K562 (cell line): ENCODE results near the gene DDX39A. TPM values are rescaled to one million over a fixed set of nuclear protein-coding genes. Genes with fewer than 3 reads are reported as not detected.

Experiments used
- ATAC-seq: fragments of 200-7000 bp; cut with Tn5 transposase; 3 replicates; pipeline ENCODE4 v1.9.1; 2020; ENCODE audit warnings: moderate library complexity
- BruUV-seq: library from RNA; stranded (reverse); fragments of 400-500 nt; replicated peaks from 2 replicates; lab custom pipeline; 2021; lab: Mats Ljungman, UMichigan
- CTCF ChIA-PET: fragments of 300-600 bp; formaldehyde crosslinking; extraction: SDS; loops from one replicate; lab custom pipeline; 2021; ENCODE audit warnings: low intra/inter-chr PET ratio; lab: Yijun Ruan, JAX
- POLR2A ChIA-PET: fragments of 300-600, 350-650 bp; sonication (Branson Sonifier 250); formaldehyde crosslinking; extraction: SDS; loops from one replicate; lab custom pipeline; 2021; ENCODE audit warnings: antibody characterized with exemption, inconsistent platforms; lab: Yijun Ruan, JAX
- DNase-seq, 4 experiments: peaks; one replicate each; pipeline versions ENCODE4 v3.0.0 to v3.0.0-alpha.2; 2011 to 2018; ENCODE audit warnings: low spot score in 3 of 4, mixed read lengths in 3 of 4; ENCODE audit errors: extremely low read depth in 1 of 4
- FAIRE-seq: peaks from 2 replicates; lab custom pipeline; 2011; peaks lifted over from hg19 to GRCh38; lab: Jason Lieb, UNC
- H2AFZ ChIP-seq: 2 replicates; pipeline ENCODE4 v1.6.0; 2011; ENCODE audit warnings: low read depth, low read length, control low read depth, inconsistent platforms
- H3K27ac ChIP-seq: fragments of 200-600 bp; 3 replicates; pipeline ENCODE4 v1.8.0; 2011; ENCODE audit warnings: low read depth, mild to moderate bottlenecking, control low read depth, inconsistent platforms, low read length, moderate library complexity, mixed read lengths; ENCODE audit errors: extremely low read depth
- H3K27me3 ChIP-seq, 2 experiments: fragments of 300-600 bp in 1 of 2; 2 replicates in 1 of 2; 3 replicates in 1 of 2; pipeline versions ENCODE4 v1.6.0 to v1.8.0; 2011; ENCODE audit warnings: inconsistent platforms in 2 of 2, low read length in 2 of 2, mild to moderate bottlenecking in 1 of 2, mixed read lengths in 1 of 2, moderate library complexity in 1 of 2; ENCODE audit not compliant: control insufficient read depth in 2 of 2, insufficient read depth in 2 of 2
- H3K36me3 ChIP-seq: fragments of 300-600 bp; 3 replicates; pipeline ENCODE4 v1.8.0; 2011; ENCODE audit warnings: mild to moderate bottlenecking, low read length, inconsistent platforms; ENCODE audit not compliant: control insufficient read depth, insufficient read depth
- H3K4me1 ChIP-seq, 2 experiments: fragments of 200-600 bp in 1 of 2; replicated peaks in 1 of 2; 2 replicates in 1 of 2; 3 replicates in 1 of 2; pipeline versions ENCODE4 v1.5.1 to v1.8.0; 2011; ENCODE audit warnings: inconsistent platforms in 2 of 2, low read length in 2 of 2, mild to moderate bottlenecking in 1 of 2, mixed read lengths in 1 of 2, moderate library complexity in 1 of 2; ENCODE audit not compliant: control insufficient read depth in 2 of 2, insufficient read depth in 2 of 2
- H3K4me2 ChIP-seq: 2 replicates; pipeline ENCODE4 v1.6.1; 2011; ENCODE audit warnings: low read length, control low read depth, inconsistent platforms, mixed read lengths; ENCODE audit not compliant: insufficient read depth
- H3K4me3 ChIP-seq: fragments of 200-600 bp; sonication (generic), shearing (Covaris generic); 2 replicates; pipeline ENCODE4 v1.5.1; 2016; ENCODE audit warnings: control low read depth, inconsistent platforms
- H3K79me2 ChIP-seq: fragments of 200-600 bp; 3 replicates; pipeline ENCODE4 v1.8.0; 2011; ENCODE audit warnings: low read length, inconsistent platforms; ENCODE audit not compliant: control insufficient read depth, insufficient read depth
- H3K9ac ChIP-seq, 2 experiments: 2 replicates each; pipeline versions ENCODE4 v1.6.0 to v1.6.1; 2011; ENCODE audit warnings: low read depth in 2 of 2, low read length in 2 of 2, control low read depth in 1 of 2, inconsistent platforms in 1 of 2, mild to moderate bottlenecking in 1 of 2, mixed read lengths in 1 of 2; ENCODE audit not compliant: insufficient read depth in 1 of 2
- H3K9me1 ChIP-seq: one replicate; pipeline ENCODE4 v1.6.0; 2011; ENCODE audit warnings: inconsistent platforms, mild to moderate bottlenecking, low read length, moderate library complexity; ENCODE audit not compliant: control insufficient read depth, insufficient read depth
- H3K9me3 ChIP-seq: replicated peaks from 2 replicates; pipeline ENCODE4 v1.5.1; 2011; ENCODE audit warnings: low read depth, low read length, inconsistent platforms; ENCODE audit not compliant: control insufficient read depth, insufficient read depth
- H4K20me1 ChIP-seq: replicated peaks from 2 replicates; pipeline ENCODE4 v1.6.1; 2011; ENCODE audit warnings: low read length, inconsistent platforms, mixed read lengths; ENCODE audit not compliant: control insufficient read depth, insufficient read depth
- ARHGAP35 ChIP-seq: fragments of 450-650 bp; IDR thresholded peaks from 2 replicates; pipeline ENCODE4 v1.6.1; 2018; ENCODE audit not compliant: partially characterized antibody
- CBX2 ChIP-seq: fragments of 200-600 bp; sonication (generic); IDR thresholded peaks from one replicate; pipeline ENCODE4 v1.6.1; 2012; ENCODE audit warnings: mild to moderate bottlenecking, low read length, inconsistent platforms; ENCODE audit not compliant: insufficient read depth, poor library complexity, severe bottlenecking
- CBX5 ChIP-seq: IDR thresholded peaks from 2 replicates; pipeline ENCODE4 v1.6.1; 2014; ENCODE audit warnings: low read depth, borderline replicate concordance
- ERF ChIP-seq: fragments of 450-650 bp; formaldehyde crosslinking; IDR thresholded peaks from 2 replicates; pipeline ENCODE4 v1.4.0; 2020; ENCODE audit warnings: mild to moderate bottlenecking, mixed read lengths
- HDAC2 ChIP-seq: fragments of 450-650 bp; IDR thresholded peaks from 2 replicates; pipeline ENCODE4 v1.6.1; 2016; ENCODE audit warnings: mild to moderate bottlenecking
- HNRNPUL1 ChIP-seq: fragments of 200-400 bp; formaldehyde crosslinking; IDR thresholded peaks from 2 replicates; pipeline ENCODE4 v1.6.1; 2017; ENCODE audit warnings: low read length
- MEIS2 ChIP-seq: fragments of 450-650 bp; IDR thresholded peaks from 2 replicates; pipeline ENCODE4 v1.6.1; 2014; ENCODE audit warnings: mild to moderate bottlenecking; ENCODE audit not compliant: partially characterized antibody
- SMARCE1 ChIP-seq: fragments of 450-650 bp; IDR thresholded peaks from 2 replicates; pipeline ENCODE4 v1.7.1; 2016; ENCODE audit warnings: mild to moderate bottlenecking
- YY1 ChIP-seq, 3 experiments: IDR thresholded peaks; 2 replicates each; pipeline ENCODE4 v1.6.1; 2011; ENCODE audit warnings: low read length in 2 of 3, mild to moderate bottlenecking in 2 of 3, moderate library complexity in 2 of 3, borderline replicate concordance in 1 of 3, control low read depth in 1 of 3, low read depth in 1 of 3; ENCODE audit not compliant: insufficient read depth in 3 of 3, insufficient replicate concordance in 2 of 3, control insufficient read depth in 1 of 3, insufficient read length in 1 of 3; ENCODE audit errors: extremely low read depth in 1 of 3
- ZFP36 ChIP-seq: fragments of 150-350 bp; IDR thresholded peaks from 2 replicates; pipeline ENCODE4 v1.6.1; 2018; ENCODE audit warnings: low read length, low read depth; ENCODE audit not compliant: partially characterized antibody
- ZNF12 ChIP-seq: sonication (generic); formaldehyde crosslinking; IDR thresholded peaks from 2 replicates; pipeline ENCODE4 v1.4.0; 2020; ENCODE audit warnings: mild to moderate bottlenecking, missing genetic modification reagents
- WGBS: fragments of 100-300 bp; shearing (Covaris generic); methylation state at CpG from one replicate; pipeline ENCODE4 v1.1.6; 2016; ENCODE audit warnings: low coverage, mixed read lengths; ENCODE audit not compliant: insufficient coverage; ENCODE audit errors: missing lambda C conversion rate; 5-methylcytosine and 5-hydroxymethylcytosine counted together
- in situ Hi-C: fragments of 300-500 bp; cut with MboI; formaldehyde crosslinking; loops from 4 replicates; pipeline ENCODE4 v1.15.0; 2018; ENCODE audit warnings: inconsistent platforms, mixed read lengths
- intact Hi-C: fragments of 100-400 bp; cut with micrococcal nuclease; formaldehyde crosslinking; loops from 2 replicates; pipeline ENCODE4 v1.14.2; 2022
- polyA plus RNA-seq, 8 experiments: library from polyadenylated mRNA; depleted of rRNA in 4 of 8; stranded (reverse) in 5 of 8; unstranded in 3 of 8; fragments of >200 nt; fragmentation: Nextera tagmentation in 2 of 8; fragmentation: Illumina TruSeq in 1 of 8; extraction: Ambion mirVana in 2 of 8; extraction: Trizol in 1 of 8; gene quantifications; 2 replicates each; pipeline versions ENCODE4 v1.2.1 to v1.2.3, GENCODE V29; 2011 to 2014; ENCODE audit warnings: inconsistent platforms in 1 of 8, missing spikeins in 1 of 8
- total RNA-seq, 7 experiments: library from RNA; depleted of rRNA in 6 of 7; stranded (reverse); fragments of >200 nt in 6 of 7; fragmentation: Illumina TruSeq in 2 of 7; extraction: Trizol in 2 of 7; gene quantifications; 2 replicates each; pipeline versions ENCODE4 v1.2.1 to v1.2.3, GENCODE V29; 2011 to 2021; ENCODE audit warnings: low replicate concordance in 1 of 7
- TF ChIP-seq, protein P1 (sequence below): sonication (generic); formaldehyde crosslinking; IDR thresholded peaks from 2 replicates; pipeline ENCODE4 v1.8.1; 2023; ENCODE audit warnings: mild to moderate bottlenecking, missing genetic modification reagents, moderate library complexity
- TF ChIP-seq, protein P2 (sequence below): sonication (generic); formaldehyde crosslinking; IDR thresholded peaks from 2 replicates; pipeline ENCODE4 v1.8.0; 2023; ENCODE audit warnings: mild to moderate bottlenecking, missing genetic modification reagents
- TF ChIP-seq, protein P3 (sequence below): sonication (generic); formaldehyde crosslinking; IDR thresholded peaks from 2 replicates; pipeline ENCODE4 v1.8.1; 2023; ENCODE audit warnings: missing genetic modification reagents, mild to moderate bottlenecking, borderline replicate concordance

Gene DDX39A
- total and polyA plus RNA-seq, 9 of the 15 experiments (the other 6 are each of a cell fraction or from before 2014, with no cell fraction given): 90.3 to 250 (median 188) TPM

DNA sequence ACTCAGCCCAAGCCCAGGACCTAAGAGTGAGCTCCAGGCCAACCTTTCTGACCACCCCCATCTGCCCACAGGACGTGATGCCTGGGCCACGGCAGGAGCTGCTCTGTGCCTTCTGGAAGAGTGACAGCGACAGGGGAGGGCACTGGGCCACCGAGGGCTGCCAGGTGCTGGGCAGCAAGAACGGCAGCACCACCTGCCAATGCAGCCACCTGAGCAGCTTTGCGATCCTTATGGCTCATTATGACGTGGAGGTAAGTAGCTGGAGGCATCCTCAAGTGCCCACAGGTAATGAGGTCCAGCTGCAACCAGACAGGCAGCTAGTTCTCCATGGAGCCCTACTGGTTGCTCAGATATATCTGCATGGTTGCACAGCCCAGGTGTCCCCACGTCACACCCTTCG lies 14.8 kb downstream of the DDX39A start:
- ChIA-PET POLR2A (interaction anchor here (0.7 to 3.7 kb wide), 7 partner anchors 8 to 353 kb away, joined by 3 to 55 read pairs (median 4); partner anchors contain the start of genes ADGRE5 and DDX39A), CTCF (no interaction called here)
- H3K4me1 ChIP-seq: peaks cover 7 to 45% of the 10 kb centered on the region in 2 experiments; a peak in 4 of 5 replicates
- no peak overlapping the region for H3K9ac ChIP-seq
- H2AFZ ChIP-seq: no peak overlapping the region
- intact Hi-C loops: loop anchor here (10.0 kb wide), 1 partner anchor 260 kb away; no protein-coding TSS in a partner anchor
- H3K4me3 ChIP-seq: no peak overlapping the region
- H3K9me1 ChIP-seq: peaks cover 4% of the 10 kb centered on the region
- in situ Hi-C loops: no loop called here
- no TSS peak for BruUV-seq
- no peak for ATAC-seq
- peaks cover 25% of the 10 kb centered on the region for H4K20me1 ChIP-seq
- H3K9me3 ChIP-seq: no peaks in the 10 kb centered on the region
- DNase-seq: no peak
- H3K27me3 ChIP-seq: no peaks in the 10 kb centered on the region
- H3K36me3 ChIP-seq: peaks cover 79% of the 10 kb centered on the region; the same call in 2 of the 3 replicates
- WGBS: 89% methylated on average over 9 of the region's 9 CpGs
- H3K79me2 ChIP-seq: no peaks in the 10 kb centered on the region; the same call in 2 of the 3 replicates
- FAIRE-seq: no peak
- no peak overlapping the region for H3K27ac ChIP-seq
- H3K4me2 ChIP-seq: no peak overlapping the region
- TF ChIP-seq YY1 (IDR thresholded peaks at IDR 0.05; ENCODE audit: borderline replicate concordance in 1 of 3, control insufficient read depth in 1 of 3, extremely low read depth in 1 of 3, insufficient read depth in 3 of 3, insufficient read length in 1 of 3, insufficient replicate concordance in 2 of 3, low read depth in 1 of 3, low read length in 2 of 3): no peak
- TF ChIP-seq HNRNPUL1: no peak
- TF ChIP-seq ZFP36: no peak
- no peak for TF ChIP-seq ERF (CRISPR knock-in tag)
- TF ChIP-seq, protein P1, sequence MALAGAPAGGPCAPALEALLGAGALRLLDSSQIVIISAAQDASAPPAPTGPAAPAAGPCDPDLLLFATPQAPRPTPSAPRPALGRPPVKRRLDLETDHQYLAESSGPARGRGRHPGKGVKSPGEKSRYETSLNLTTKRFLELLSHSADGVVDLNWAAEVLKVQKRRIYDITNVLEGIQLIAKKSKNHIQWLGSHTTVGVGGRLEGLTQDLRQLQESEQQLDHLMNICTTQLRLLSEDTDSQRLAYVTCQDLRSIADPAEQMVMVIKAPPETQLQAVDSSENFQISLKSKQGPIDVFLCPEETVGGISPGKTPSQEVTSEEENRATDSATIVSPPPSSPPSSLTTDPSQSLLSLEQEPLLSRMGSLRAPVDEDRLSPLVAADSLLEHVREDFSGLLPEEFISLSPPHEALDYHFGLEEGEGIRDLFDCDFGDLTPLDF (CRISPR knock-in tag): no peak
- TF ChIP-seq, protein P2, sequence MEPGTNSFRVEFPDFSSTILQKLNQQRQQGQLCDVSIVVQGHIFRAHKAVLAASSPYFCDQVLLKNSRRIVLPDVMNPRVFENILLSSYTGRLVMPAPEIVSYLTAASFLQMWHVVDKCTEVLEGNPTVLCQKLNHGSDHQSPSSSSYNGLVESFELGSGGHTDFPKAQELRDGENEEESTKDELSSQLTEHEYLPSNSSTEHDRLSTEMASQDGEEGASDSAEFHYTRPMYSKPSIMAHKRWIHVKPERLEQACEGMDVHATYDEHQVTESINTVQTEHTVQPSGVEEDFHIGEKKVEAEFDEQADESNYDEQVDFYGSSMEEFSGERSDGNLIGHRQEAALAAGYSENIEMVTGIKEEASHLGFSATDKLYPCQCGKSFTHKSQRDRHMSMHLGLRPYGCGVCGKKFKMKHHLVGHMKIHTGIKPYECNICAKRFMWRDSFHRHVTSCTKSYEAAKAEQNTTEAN (CRISPR knock-in tag): no peak
- TF ChIP-seq ARHGAP35: no peak
- no peak for TF ChIP-seq CBX2
- no peak for TF ChIP-seq HDAC2
- TF ChIP-seq, protein P3, sequence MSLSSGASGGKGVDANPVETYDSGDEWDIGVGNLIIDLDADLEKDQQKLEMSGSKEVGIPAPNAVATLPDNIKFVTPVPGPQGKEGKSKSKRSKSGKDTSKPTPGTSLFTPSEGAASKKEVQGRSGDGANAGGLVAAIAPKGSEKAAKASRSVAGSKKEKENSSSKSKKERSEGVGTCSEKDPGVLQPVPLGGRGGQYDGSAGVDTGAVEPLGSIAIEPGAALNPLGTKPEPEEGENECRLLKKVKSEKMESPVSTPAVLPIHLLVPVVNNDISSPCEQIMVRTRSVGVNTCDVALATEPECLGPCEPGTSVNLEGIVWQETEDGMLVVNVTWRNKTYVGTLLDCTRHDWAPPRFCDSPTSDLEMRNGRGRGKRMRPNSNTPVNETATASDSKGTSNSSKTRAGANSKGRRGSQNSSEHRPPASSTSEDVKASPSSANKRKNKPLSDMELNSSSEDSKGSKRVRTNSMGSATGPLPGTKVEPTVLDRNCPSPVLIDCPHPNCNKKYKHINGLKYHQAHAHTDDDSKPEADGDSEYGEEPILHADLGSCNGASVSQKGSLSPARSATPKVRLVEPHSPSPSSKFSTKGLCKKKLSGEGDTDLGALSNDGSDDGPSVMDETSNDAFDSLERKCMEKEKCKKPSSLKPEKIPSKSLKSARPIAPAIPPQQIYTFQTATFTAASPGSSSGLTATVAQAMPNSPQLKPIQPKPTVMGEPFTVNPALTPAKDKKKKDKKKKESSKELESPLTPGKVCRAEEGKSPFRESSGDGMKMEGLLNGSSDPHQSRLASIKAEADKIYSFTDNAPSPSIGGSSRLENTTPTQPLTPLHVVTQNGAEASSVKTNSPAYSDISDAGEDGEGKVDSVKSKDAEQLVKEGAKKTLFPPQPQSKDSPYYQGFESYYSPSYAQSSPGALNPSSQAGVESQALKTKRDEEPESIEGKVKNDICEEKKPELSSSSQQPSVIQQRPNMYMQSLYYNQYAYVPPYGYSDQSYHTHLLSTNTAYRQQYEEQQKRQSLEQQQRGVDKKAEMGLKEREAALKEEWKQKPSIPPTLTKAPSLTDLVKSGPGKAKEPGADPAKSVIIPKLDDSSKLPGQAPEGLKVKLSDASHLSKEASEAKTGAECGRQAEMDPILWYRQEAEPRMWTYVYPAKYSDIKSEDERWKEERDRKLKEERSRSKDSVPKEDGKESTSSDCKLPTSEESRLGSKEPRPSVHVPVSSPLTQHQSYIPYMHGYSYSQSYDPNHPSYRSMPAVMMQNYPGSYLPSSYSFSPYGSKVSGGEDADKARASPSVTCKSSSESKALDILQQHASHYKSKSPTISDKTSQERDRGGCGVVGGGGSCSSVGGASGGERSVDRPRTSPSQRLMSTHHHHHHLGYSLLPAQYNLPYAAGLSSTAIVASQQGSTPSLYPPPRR (CRISPR knock-in tag): no peak
- TF ChIP-seq CBX5: no peak
- TF ChIP-seq ZNF12 (CRISPR knock-in tag): no peak
- no peak for TF ChIP-seq SMARCE1
- no peak for TF ChIP-seq MEIS2
